Measurements from ENCODE around the gene PPIP5K2.
"Not testable (repeated sequence)": the region's sequence is repeated elsewhere in the genome, so short reads cannot be mapped to it uniquely, and the experiment has no call there.

The PPIP5K2 gene

DNA sequence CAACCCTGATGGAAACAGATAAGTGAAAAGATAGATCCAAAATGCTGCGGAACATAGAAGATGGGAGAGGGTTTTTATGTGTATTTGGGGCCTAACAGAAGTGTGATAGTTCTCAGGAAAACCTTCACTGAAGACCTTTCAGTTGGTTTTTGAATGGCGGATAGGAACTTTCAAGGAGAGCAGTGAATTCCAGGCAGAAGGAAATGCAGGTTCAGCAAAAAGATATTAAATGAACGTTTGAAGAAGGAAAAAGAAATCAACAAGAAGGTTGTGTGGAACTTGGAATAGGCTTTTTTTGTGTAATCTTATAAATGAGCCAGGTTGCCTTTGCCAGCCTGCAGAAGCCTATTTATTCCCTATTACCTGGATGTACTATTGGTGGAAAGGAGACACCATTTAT lies 2.1 kb downstream of the PPIP5K2 start:
- DNase-seq (ENCODE audit: low read depth), result no peak

DNA sequence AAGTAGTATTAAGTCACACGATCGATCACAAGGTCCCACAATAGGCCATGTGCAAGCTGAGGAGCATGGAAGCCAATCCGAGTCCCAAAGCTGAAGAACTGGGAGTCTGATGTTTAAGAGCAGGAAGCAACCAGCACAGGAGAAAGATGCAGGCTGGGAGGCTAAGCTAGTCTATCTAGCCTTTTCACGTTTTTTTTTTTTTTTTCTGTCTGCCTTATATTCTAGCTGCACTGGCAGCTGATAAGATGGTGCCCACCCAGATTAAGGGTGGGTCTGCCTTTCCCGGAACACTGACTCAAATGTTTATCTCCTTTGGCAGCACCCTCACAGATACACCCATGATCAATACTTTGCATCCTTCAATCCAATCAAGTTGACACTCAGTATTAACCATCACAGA lies 6.5 kb downstream of the PPIP5K2 start:
- DNase-seq (ENCODE audit: low read depth), result no peak

GRCh38 chr5:103127292-103127817 lies 7.3 kb downstream of the PPIP5K2 start:
- DNase-seq (ENCODE audit: low read depth), result no peak

DNA sequence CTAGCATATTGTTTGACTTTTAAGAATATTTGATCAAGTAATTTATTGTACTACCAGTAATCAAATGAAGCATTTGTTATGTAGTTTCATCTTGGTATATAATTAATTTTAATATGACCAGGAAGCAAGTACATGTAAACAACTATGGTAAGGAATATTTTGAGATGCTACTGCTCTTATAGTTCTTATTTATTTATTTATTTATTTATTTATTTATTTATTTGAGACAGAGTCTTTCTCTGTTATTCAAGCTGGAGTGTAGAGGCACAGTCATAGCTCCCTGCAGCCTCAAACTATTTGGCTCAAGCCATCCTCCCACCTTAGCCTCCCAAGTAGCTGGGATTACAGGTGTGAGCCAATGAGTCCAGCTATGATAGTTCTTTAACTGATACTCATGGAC lies 8.1 kb downstream of the PPIP5K2 start:
- DNase-seq (ENCODE audit: low read depth), result no peak

- no peak for DNase-seq (ENCODE audit: low read depth)
These were observed 12.6 kb downstream of the PPIP5K2 start for GRCh38 chr5:103132684-103133083.

- DNase-seq (ENCODE audit: low read depth), result no peak
These were observed 13.1 kb downstream of the PPIP5K2 start for GRCh38 chr5:103133231-103133630.

DNA sequence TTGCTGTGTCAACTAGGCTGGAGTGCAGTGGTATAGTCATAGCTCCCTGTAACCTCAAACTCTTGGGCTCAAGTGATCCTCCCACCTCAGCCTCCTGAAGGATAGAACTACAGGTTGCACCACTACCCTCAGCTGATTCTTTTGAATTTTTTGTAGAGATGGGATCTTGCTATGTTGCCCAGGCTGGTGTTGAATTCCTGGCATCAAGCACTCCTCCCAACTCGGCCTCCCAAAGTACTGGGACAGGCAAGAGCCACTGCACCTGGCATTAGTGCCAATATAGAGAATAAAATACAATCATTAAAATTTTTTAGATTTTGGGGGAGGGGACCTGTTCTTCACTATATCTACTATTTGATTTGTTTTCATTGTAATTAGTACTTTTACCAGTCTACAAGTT lies 15.4 kb downstream of the PPIP5K2 start:
- DNase-seq (ENCODE audit: low read depth), result no peak

DNA sequence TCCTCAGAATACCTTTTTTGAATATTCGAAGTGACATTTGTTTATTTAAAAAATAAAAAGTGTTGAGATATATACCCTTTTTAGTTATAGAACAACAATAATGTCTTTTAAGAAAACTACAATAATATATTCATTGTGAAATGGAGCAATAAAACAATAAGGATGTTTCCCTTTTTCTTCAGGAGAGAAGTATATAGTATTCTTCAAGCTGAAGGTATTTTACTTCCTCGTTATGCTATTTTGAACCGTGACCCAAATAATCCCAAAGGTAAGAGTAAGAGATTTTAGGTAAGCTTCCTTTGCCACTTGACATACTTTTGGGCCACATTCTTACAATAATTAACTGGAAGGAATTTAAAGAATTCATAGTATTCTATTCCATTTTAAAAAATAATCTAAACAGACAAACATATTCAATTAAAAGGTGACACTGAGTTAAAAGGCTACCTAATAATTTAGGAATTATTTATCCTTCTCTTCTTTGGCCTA lies 18.1 kb downstream of the PPIP5K2 start:
- DNase-seq (ENCODE audit: low read depth), result no peak

- peak; percentile 58 for DNase-seq (ENCODE audit: low read depth)
These were observed 19.3 kb downstream of the PPIP5K2 start for GRCh38 chr5:103139264-103139865.

- not testable (repeated sequence) for DNase-seq (ENCODE audit: low read depth)
These were observed 22.0 kb downstream of the PPIP5K2 start for GRCh38 chr5:103142132-103142531.

DNA sequence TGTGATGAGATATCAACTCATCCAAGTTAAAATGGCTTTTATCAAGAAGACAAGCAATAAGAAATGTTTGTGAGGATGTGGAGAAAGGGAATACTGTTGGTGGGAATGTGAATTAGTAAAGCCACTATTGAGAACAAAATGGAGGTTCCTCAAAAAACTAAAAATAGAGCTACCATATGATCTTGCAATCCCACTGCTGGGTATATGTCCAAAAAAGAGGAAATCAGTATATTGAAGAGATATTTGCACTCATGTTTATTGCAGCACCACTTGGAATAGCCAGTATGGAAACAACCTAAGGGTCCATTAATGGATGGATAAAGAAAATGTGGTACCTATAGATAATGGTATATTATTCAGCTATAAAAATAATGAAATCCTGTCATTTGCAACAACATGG lies 25.1 kb downstream of the PPIP5K2 start:
- DNase-seq (ENCODE audit: low read depth), result no peak

GRCh38 chr5:103148213-103148612 lies 28.1 kb downstream of the PPIP5K2 start:
- DNase-seq (ENCODE audit: low read depth), result no peak

- DNase-seq (ENCODE audit: low read depth), result no peak
These were observed 31.1 kb downstream of the PPIP5K2 start for GRCh38 chr5:103151156-103151555.

DNA sequence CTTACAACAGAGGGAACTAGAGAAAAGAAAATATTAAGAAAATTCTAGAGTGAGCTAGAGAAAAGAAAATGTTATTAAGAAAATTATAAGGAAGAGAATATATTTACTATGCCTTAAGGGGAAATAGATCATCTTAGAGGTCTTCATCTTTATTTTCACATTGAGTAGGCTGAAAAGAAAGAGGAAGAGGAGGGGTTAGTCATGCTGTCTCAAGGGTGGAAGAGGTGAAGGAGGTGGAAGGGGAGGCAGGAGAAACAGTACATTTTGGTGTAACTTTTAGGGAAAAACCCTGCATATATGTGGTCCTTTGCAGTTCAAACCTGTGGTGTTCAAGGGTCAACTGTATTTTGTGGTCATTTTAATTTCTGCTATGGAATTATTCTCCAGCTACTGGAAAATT lies 46.6 kb downstream of the PPIP5K2 start:
- no peak for DNase-seq (ENCODE audit: low read depth)

GRCh38 chr5:103174147-103174546 lies 54.0 kb downstream of the PPIP5K2 start:
- no peak for DNase-seq (ENCODE audit: low read depth)

GRCh38 chr5:103177543-103177942 lies 57.4 kb downstream of the PPIP5K2 start:
- no peak for DNase-seq (ENCODE audit: low read depth)

- no peak for DNase-seq (ENCODE audit: low read depth)
These were observed 58.1 kb downstream of the PPIP5K2 start for GRCh38 chr5:103178167-103178566.

GRCh38 chr5:103186152-103186551 lies 66.1 kb downstream of the PPIP5K2 start:
- no peak for DNase-seq (ENCODE audit: low read depth)

DNA sequence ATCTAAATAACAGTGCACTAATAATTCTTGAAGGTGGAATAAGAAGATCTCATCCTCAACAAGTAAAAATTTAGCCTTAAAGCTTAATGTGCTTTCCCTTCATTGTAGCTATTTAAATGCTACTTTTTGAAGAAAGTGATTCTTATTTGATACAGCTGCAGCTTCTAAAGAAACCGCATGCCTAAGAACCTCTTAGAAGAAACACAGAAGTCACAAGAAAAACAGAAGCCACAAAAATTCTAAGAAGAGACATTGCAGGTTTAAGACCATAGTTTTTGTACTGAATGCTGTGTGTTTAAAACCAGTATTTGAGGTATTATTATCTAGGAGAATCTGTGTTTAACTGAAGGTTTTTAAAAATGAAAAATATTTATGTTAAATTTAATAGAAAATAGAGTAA lies 68.3 kb downstream of the PPIP5K2 start:
- DNase-seq (ENCODE audit: low read depth), result no peak

DNA sequence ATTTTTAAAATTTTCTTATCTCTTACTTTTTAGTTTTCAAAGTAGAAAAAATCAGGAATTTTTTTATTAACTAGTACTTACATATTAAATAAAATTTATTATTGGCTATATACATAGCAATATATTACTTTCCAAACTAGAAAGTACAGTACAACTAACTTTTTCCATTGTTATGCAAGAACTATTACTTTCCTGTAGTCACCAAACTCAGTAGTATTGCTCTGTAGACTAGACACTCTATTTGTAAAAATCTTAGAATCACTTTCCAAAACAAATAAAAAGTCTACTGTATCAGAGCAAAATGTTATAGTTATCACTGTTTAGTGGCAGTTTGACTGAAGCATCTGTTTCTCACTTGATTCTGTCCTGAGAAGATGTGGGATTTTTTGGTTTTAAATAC lies 83.1 kb downstream of the PPIP5K2 start:
- DNase-seq (ENCODE audit: low read depth), result no peak

DNA sequence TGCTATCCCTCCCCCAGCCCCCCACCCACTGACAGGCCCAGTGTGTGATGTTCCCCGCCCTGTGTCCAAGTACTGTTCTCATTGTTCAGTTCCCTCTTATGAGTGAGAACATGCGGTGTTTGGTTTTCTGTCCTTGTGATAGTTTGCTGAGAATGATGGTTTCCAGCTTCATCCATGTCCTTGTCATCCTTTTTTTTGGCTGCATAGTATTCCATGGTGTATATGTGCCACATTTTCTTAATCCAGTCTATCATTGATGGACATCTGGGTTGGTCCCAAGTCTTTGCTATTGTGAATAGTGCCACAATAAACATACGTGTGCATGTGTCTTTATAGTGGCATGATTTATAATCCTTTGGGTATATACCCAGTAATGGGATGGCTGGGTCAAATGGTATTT lies 84.9 kb downstream of the PPIP5K2 start:
- DNase-seq (ENCODE audit: low read depth), result not testable (repeated sequence)

- DNase-seq (ENCODE audit: low read depth), result no peak
These were observed 86.0 kb downstream of the PPIP5K2 start for GRCh38 chr5:103205991-103206700.

DNA sequence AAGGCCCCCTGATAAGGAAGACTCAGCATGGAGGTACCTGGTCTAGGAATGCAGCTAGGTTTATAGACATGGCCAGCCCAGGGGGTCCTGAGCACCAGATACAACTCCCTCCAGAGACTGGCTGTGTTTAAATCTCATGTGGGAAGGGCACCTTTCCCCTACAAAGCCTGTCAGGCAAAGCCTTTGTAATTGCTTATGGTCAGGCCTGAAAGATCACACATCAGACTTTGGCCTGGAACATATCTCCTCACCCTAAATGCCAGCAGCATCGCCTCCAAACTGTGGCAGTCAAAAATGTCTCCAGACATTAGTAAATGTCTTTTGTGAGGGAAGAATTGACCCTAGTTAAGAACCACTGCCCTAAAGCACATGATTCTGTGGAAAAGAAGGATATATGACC lies 86.9 kb downstream of the PPIP5K2 start:
- DNase-seq (ENCODE audit: low read depth), result no peak

GRCh38 chr5:103207653-103208052 lies 87.6 kb downstream of the PPIP5K2 start:
- DNase-seq (ENCODE audit: low read depth), result no peak

Measured in activated T-cell treated with anti-CD3 and anti-CD28 coated beads for 48 hours (primary cell).